ENCODE measurements around the gene IRF1.
A peak's percentile ranks its signal among the peaks of the same experiment; 100 is the strongest.

Gene IRF1

GRCh38 chr5:132463811-132464155 is 26.8 kb downstream of the IRF1 start:
- no peak for DNase-seq (ENCODE audit: insufficient read length, low spot score)
- no peak for FAIRE-seq

DNA sequence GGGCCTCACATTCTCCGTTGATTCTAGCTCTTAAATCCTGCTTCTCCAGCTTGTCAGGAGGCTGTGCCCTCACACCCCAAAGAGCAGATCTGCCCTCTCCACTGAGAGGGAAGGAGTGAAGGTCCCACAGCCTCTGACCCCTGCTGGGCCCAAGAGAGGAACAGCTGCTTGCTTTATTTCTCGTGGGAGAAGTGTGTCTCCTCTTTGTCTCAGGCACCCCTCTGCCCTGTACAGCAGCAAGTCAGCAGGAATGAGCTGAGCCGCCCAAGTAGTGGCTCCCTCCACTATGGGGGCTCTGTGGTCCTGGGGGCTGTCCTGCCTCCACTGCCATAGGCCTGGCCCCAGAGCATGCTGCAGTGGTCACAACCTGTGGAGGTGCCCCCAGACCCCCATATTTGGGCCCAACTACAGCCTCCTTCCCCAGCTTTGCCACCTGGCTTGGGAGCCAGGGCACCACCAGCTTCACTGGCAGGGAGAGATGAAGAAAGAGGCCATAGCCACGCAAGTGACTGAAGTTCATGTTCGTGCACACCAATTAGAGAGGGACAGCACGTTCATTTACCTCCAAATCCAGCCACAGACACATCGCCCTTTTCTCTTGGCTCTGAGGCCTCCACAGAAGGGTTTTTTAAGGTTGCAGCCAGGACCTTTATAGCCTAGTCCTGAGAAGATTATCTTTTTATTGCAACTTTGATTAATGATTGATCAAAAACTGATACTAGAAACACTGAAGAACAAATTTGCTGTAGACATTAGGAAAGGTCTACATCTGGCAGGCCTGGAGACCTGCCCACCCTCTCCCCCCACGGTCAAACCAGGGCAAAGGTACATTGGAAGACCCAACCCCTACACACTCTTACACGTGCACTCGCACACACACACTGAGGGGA is 27.5 kb downstream of the IRF1 start:
- FAIRE-seq (no peak), DNase-seq (ENCODE audit: insufficient read length, low spot score) (no peak)

DNA sequence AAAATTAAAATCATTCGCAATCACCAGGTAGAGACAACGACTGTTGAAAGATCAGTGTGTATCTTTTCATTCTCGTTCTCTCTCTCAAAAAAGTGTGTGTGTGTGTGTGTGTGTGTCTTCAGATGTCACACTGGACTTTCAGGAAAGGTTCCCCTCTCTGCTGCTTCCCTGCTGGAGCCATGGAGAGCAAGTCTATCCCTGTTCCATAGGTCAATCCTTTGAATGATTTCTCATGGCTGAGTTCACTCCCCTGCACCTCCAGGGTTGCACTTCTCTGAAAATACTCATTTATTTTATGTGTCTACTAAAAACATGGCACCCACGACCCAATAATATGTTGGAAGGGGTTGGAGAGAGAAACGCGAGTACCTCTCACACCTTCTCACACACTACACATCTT is 28.2 kb downstream of the IRF1 start:
- FAIRE-seq (no peak), DNase-seq (ENCODE audit: insufficient read length, low spot score) (no peak)

DNA sequence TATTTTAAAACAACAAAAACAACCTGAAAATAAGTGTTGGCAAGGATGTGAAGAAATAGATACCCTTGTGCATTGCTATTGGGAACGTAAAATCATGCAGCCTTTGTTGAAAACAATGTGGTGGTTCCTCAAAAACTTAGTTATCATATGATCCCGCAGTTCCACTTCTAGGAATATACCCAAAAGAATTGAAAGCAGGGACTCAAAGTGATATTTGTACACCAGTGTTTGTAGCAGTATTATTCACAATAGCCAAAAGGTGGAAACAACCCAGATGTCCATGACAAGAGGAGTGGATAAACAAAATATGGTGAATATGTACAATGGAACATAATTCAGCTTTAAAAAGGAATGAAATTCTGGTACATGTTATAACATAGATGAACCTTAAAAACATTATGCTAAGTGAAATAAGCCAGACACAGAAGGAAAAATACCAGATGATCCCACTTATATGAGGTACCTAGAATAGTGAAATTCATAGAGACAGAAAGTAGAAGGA is 29.0 kb downstream of the IRF1 start:
- FAIRE-seq (no peak), DNase-seq (ENCODE audit: insufficient read length, low spot score) (no peak)

GRCh38 chr5:132460846-132461568 is 29.6 kb downstream of the IRF1 start:
- FAIRE-seq (no peak), DNase-seq (ENCODE audit: insufficient read length, low spot score) (no peak)

- peak; percentile 51 for FAIRE-seq
- DNase-seq (ENCODE audit: insufficient read length, low spot score) = no peak
These were observed 30.4 kb downstream of the IRF1 start for GRCh38 chr5:132459983-132460838.

GRCh38 chr5:132459031-132459982 is 31.3 kb downstream of the IRF1 start:
- DNase-seq (ENCODE audit: insufficient read length, low spot score) (no peak), FAIRE-seq (peak; percentile 66)

DNA sequence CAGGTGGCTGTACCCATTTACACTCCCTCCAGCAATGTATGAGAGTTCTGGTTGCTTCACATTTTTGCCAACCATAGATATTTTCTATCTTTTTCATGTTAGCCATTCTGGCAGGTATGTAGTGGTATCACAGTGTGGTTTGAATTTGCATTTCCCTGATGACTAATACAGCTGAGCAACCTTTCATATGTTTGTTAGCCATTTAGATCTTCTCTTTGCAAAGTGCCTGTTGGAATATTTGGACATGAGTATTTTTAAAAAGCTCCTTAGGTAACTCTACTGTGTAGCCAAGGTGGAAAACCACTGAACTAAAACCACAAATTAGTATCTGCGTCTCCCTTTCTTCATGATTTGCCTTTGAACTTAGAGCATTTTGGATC is 31.9 kb downstream of the IRF1 start:
- DNase-seq (ENCODE audit: insufficient read length, low spot score) (no peak), FAIRE-seq (peak; percentile 92)

DNA sequence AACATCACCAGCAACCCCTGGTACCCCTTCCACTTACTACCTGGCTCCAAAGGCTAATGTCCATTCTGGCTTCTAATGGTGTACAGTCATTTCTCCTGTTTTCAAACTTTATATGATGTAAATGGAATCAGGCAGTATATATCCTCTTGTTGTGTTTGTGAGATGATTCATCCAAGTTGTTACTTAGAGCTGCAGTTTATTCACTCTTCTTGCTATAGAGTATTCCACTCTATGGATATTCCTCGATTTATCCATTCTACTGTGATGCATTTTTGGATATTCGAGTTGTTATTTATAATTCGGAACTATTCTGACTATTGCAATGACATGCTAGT is 32.4 kb downstream of the IRF1 start:
- no peak for FAIRE-seq
- no peak for DNase-seq (ENCODE audit: insufficient read length, low spot score)

GRCh38 chr5:132457371-132458225 is 33.0 kb downstream of the IRF1 start:
- DNase-seq (ENCODE audit: insufficient read length, low spot score) (no peak), FAIRE-seq (peak; percentile 33)

DNA sequence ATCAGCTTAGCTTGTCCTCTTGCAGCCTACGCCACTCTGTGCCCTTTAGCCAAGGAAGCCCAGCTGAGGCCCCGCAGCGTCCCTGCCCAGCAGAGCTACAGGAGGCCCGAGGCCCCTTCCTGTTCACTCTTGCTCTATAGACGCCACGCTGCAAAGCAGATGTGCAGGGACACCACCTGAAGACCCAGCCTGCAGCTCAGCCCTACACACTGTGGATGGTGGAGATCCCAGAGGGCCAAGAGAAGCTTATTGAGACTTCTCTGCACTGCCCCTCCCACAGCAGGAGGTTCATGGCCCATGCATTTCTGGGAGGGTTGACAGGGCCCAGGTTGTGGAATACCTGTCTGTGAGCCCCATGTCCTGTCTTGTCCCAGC is 33.6 kb downstream of the IRF1 start:
- FAIRE-seq = no peak
- no peak for DNase-seq (ENCODE audit: insufficient read length, low spot score)

DNA sequence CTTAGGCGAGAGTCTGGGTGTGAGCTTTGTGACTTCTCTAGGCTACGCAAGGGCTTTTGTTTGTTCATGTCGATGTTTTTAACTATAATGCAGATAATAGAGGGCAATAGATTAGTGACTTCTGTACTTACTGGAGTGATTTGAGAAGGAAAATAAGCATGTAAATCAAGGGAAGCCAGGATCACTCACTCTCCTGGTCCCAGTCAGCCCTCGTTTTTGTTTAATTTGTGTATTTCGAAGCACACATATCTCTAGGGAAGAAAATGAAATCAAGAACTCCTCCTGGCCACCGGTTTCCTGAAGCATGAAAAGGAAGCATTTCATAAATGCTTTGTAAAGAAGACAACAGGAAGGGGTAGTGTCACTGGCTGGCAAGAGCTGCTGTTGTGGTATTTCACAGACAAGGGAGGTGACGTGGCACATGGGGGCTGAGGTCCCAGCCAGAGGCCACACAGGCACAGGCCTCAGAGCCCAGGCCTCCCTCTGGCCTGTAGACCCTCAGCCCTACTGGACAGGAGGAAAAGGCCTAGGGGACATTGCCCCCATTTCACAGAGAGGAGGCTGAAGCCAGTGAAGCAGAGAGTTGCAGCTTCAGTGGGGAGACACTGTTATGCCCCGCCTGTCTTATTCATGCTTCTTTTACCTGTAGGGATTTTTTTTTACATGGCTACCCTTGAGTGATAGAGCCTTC is 34.1 kb downstream of the IRF1 start:
- FAIRE-seq = peak; percentile 86

GRCh38 chr5:132455614-132456115 is 34.9 kb downstream of the IRF1 start:
- DNase-seq (ENCODE audit: insufficient read length, low spot score) (no peak), FAIRE-seq (peak; percentile 23)

More for the DNA sequence above, 34.1 kb downstream of the IRF1 start:
- no peak for DNase-seq (ENCODE audit: insufficient read length, low spot score)

GRCh38 chr5:132454361-132454760 is 36.2 kb downstream of the IRF1 start:
- FAIRE-seq (no peak), DNase-seq (ENCODE audit: insufficient read length, low spot score) (no peak)

DNA sequence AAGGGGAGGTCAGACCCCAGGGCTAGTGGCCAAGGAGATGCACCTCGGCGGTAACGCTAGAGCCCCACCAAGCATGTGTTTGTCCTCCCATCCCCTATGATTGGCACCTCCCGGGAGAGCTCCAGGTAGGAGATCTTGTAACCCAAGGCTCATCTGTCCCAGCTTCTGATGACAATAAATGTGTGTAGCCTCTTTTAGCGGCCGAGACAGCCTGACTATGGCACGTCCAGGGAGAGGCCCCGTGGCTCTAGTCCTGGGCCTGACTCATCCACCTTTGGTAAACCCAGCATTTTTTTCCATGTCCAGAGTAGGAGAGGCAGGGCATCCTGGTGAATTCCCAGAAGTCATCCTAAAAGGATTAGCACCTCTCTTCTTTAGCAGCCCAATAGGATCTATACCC is 39.2 kb downstream of the IRF1 start:
- FAIRE-seq (no peak), DNase-seq (ENCODE audit: insufficient read length, low spot score) (no peak)

- FAIRE-seq (no peak), DNase-seq (ENCODE audit: insufficient read length, low spot score) (no peak)
These were observed 41.5 kb downstream of the IRF1 start for GRCh38 chr5:132449060-132449459.

GRCh38 chr5:132447196-132447595 is 43.4 kb downstream of the IRF1 start:
- FAIRE-seq = no peak
- no peak for DNase-seq (ENCODE audit: insufficient read length, low spot score)

GRCh38 chr5:132446621-132447020 is 44.0 kb downstream of the IRF1 start:
- no peak for FAIRE-seq
- no peak for DNase-seq (ENCODE audit: insufficient read length, low spot score)
